GM04503 (cell line): ENCODE data around the gene LSP1.
"Not testable (repeated sequence)": the region's sequence is repeated elsewhere in the genome, so short reads cannot be mapped to it uniquely, and the experiment has no call there.

ENCODE experiments used
- DNase-seq: peaks from one replicate; pipeline ENCODE4 v3.0.0-alpha.2; 2012; ENCODE audit warnings: low read depth

LSP1 gene

DNA sequence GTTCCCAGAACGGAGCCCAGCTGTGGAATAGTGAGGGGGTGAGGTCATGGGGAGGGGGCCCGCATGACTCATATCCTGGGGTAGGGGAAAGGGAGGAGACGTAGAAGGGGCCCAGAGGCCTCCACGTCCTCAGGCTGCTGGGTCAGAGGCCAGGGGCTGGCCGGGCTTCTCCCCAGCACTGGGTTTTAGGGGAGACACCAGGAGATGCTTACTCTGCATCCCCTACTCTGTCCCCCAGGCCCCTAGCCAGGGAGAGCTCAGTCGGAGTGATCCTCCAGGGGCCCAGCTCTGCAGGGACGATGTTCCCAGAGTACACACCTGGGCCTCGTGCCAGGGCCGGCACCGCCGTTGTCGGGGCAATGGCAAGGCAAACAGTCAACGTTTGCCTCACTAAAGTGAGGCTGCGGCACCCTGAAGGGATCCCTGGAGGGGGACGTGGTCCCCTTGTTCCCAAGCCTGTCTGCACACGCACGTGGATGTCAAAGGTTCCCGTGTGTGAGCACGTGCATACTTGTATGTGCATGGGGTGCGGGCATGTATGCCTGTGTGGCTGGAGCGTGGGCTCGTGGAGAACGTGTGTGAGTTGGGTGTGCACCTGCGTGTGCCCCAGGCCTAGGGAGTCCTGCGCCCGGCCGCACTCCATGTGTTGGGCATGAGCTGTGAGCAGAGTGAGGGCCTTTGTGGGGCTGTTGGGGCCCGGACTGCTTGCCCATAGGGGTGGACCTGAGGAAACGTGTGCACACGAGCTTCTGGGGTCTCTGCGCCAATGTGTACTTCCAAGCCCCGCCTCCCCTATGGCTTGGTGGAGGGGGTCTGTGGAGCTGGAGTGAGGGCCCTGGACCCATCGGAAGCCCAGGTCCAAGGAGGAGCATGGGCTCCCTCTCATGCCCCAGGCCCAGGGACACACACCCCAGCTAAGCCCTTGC lies 24.6 kb downstream of the LSP1 start:
- no peak for DNase-seq

DNA sequence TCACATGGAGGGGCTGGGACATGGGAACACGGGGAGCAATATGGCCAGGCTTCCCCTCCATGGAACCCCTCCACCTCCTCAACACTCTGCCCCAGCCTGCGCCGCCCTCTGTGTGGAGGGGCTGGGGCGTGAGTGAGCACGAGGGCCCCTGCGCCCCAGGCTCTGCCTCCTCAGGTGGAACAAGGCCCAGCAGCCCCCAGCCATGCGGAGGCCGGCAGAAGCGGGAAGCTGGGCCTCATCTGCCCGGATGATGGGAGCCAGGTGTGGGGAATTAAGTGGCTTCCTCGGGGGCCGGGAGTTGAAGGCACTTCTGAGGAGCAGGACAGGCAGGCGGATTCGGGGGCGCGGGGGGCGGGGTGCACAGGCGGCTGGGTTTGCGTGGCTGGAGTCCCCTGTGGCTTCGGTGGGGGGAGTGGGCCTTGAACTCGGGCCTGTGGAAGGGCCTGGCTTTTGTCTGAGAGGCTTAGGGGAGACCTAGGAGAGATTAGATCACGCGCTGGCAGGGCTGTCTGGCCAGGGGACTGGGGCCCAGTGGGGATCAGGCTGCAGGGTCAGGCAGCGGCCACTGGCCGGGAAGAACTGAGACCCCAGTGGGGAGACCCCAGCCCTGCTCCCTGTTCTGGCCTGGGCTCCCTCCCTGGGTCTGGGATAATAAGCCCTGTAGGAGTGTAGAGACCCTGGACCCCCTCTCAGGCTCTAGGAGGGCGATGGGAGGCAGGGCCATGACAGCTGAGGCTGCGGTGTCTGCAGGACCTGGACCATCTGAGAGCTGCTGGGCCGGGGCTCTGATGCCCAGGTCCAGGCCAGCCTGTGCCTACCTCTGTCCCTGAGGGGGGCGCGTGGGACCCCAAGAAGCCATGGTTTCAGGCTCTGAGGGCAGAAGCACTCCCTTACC lies 25.5 kb downstream of the LSP1 start:
- no peak for DNase-seq

DNA sequence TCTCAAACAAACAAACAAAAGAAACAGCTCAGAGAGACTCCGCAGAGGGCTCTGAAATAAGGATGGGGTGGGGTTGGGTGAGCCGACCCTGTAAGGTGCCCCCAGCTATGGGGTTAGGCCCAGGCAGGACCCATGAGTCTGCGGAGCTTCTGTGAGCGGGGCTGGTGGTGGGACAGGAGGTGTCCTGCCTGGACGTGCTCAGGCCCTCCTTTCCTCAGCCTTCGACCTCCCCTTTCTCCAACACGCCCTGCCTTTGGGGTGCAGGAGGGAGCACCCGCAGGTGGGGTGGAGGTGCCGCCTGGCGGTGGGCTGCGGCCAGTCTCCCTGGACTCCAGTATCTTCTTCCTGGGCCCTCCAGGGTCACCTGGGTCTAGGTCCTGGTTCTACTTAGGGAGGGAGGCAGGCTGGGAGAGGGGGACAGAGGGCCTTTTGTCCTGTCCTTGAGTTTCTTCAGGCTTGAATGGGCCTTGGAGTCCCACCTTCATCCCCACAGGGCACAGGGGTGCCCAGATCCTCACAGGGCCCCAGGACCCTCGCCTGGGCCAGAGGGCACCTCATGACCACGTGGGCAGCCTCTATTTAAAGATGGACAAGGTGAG lies 26.6 kb downstream of the LSP1 start:
- DNase-seq: no peak

DNA sequence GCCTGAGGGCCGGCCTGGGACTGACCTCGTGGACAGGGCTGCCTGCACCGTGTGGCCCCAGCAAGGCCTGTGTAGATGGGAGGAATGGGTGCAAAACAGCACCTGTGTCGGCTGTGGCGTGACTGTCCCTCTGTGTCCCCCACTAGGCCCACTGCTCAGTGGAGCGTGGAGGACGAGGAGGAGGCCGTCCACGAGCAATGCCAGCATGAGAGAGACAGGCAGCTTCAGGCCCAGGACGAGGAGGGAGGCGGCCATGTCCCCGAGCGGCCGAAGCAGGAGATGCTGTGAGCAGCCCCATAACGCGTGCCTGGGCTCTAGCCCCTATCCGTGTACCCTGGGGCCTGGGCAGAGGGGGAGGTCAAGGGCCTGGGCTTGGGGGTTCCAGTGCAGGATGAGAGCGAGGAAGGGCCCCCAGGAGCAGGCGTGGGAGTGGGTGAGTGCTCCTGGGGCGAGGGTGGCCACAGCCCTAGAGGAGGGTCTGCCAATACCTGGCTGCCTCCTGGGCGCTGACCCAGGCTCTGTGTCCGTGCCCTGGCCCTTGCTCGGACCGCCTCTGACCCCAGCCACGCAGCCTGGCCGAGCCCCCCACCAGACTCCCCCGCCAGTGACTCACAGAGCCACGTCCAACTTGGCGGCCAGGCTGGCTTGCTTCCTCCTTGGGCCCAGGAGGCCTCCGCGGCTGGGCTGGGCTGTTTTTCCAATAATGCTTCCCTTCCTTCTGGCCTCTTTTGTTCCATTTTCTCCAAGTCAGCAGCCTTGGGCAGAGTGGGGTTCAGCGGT lies 27.2 kb downstream of the LSP1 start:
- DNase-seq: no peak

DNA sequence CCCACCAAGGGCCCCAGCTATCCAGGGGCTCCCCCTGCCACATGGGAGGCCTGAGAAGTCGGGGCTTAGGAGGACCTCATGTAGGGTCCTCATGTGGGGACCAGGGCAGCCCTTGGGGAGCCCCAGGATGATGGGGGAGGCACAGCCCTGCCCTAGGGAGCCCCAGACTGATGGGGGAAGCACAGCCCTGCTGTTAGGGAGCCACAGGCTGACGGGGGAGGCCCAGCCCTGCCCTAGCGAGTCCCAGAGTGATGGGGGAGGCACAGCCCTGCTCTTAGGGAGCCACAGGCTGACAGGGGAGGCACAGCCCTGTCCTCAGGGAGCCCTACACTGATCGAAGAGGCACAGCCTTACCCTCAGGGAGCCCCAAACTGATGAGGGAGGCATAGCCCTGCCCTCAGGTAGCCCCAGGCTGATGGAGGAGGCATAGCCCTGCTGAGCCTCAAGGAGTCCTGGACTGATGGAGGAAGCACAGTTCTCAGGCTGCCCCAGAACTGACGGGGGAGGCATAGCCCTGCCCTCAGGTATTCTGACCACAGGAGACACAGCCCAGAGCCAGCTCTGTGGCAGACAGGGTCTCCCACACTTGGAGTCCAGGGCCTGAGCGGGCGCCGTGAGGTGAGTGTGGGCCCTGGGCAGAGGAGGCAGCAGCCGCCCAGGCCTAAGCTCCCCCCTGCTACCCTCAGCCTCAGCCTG lies 28.0 kb downstream of the LSP1 start:
- no peak for DNase-seq

DNA sequence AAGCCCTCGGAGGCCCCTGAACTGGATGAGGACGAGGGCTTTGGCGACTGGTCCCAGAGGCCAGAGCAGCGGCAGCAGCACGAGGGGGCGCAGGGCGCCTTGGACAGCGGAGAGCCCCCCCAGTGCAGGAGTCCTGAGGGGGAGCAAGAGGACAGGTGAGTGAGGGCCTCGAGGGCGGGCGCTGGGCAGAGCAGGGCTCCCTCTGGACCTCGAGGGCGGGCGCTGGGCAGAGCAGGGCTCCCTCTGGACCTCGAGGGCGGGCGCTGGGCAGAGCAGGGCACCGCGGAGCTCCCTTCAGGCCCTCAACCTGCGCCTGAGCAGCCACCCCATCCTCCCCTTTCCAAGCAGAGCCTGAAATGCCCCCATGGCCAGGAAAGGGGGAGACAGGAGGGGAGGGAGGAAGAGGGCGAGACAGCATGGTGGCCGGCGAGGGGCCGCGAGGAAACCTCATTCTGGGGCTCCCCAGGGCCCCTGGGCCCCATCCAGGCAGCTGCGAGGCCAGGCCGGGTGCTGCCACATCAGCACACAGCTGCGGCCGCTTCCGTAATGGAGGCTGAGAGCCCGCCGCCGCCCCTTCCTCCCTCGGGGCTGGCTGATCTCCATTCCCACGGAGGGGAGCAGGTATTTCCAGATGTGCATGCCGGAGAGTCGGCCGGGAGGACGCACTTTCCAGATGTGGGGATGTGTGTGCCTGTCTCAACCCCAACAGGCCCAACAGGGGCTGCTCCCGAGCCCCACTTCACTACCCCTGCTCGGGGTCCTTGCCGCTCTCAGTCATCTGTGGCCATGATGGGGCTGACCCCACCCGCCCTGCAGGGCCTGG lies 28.8 kb downstream of the LSP1 start:
- DNase-seq: no peak

DNA sequence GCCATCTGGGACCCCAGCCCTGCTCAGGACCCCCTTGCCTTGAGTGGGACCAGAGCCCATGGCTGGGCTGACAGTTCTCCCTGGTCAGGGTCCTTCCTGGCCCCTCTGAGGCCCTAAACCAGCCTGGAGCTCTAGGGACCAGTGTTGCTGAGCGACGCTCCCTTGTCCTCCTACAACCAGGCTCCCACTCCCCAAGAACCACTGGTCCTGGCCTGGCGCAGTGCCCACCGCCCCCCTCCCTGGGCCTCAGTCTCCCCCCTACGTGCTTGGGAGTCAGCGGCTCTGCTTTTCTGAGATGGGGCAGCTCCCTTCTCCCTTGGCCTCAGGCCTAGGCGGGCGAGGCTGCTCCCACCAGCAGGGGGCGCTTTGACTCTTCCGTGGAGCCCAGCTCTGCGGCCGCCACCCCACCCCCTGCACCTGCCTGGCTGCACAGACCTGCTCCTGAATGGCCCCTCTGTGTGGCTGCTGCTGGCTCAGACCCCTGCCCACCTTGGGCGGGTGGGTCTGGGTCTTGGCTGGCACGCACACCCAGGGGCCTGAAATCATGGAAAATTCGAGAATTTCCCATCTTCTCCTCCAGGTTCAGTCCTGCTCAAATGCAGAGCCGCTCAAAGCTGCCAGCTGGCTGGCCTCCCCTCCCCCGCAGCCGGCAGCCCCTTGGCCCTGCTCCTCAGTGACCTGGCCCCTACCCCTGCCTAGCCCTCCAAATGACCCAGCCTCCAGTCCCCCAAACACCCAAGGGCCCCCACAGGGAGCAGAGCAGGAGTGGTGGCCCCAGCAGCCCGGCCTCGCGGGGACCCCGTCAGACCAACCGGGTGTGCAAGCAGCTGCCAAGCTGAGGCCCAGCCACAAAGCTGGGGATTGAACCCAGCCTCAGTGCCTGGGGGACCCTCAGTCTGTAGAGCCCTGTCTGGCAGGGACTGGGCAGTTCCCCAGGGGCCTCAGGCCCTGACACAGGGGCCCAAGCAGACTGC lies 29.7 kb downstream of the LSP1 start:
- no peak for DNase-seq

DNA sequence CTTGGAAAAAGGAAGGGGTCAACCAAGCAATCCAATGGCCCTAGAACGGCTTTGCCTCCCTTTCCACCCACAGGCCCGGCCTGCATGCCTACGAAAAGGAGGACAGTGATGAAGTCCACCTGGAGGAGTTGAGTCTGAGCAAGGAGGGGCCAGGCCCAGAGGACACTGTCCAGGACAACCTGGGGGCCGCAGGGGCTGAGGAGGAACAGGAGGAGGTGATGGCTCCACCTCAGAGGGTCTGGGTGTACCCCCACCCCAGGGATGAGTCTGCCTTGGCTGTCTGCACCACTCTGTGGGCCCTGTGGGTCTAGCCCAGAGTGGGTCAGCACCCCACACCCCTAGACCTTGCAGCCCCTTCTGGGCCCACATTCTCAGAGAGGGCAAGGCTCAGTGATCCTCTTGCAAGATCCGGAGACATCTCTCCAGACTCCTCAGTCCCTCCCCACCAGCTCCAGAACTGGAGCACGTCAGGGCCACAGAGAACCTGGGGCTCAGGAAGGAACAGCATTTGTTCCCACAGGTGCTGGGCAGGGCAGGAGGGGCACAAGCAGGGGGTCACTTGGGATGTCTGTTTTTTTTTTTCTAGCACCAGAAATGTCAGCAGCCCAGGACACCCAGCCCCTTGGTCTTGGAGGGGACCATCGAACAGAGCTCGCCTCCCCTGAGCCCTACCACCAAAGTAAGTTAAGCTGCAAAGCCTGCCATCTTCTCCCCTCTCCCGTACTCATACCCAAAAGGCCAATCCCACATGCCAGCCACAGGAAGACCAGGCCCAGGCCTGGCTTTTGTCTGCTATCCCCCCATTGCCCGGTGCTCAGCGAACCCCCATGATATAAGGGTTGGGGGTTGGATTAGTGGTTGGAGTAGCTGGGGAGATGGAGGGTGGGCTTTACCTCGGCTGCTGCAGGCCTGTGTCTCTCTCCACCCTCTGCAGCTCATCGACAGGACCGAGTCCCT lies 30.7 kb downstream of the LSP1 start:
- no peak for DNase-seq

DNA sequence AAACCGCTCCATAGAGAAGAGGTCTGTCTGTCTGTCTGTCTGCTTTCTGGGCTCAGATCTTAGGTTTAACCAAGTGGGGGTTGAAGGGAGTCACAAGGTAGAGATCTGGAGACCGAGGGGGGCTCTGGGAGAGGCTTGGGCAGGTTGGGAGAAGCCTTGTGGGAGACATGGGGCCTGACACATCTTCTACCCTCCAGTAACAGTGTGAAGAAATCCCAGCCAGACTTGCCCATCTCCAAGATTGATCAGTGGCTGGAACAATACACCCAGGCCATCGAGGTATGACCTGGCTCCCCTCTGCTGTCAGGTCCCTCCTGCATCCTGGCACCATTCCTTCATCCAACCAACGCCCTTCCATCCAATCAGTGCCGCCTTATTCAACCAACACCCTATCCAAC lies 31.4 kb downstream of the LSP1 start:
- no peak for DNase-seq

DNA sequence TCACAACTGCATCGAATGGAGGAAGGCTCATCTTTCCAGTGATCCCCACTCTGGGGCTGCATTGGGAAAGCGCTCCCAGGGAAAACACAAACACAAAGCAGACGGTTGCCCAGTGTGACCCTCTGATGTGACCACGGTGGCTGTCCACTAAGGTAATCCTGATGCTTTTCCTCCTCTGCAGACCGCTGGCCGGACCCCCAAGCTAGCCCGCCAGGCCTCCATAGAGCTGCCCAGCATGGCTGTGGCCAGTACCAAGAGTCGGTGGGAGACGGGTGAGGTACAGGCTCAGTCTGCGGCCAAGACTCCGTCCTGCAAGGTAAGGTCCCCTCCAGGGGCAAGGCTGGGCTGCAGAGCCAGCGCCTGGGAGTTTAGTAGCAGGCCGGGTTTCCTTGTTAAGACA lies 33.7 kb downstream of the LSP1 start:
- not testable (repeated sequence) for DNase-seq

DNA sequence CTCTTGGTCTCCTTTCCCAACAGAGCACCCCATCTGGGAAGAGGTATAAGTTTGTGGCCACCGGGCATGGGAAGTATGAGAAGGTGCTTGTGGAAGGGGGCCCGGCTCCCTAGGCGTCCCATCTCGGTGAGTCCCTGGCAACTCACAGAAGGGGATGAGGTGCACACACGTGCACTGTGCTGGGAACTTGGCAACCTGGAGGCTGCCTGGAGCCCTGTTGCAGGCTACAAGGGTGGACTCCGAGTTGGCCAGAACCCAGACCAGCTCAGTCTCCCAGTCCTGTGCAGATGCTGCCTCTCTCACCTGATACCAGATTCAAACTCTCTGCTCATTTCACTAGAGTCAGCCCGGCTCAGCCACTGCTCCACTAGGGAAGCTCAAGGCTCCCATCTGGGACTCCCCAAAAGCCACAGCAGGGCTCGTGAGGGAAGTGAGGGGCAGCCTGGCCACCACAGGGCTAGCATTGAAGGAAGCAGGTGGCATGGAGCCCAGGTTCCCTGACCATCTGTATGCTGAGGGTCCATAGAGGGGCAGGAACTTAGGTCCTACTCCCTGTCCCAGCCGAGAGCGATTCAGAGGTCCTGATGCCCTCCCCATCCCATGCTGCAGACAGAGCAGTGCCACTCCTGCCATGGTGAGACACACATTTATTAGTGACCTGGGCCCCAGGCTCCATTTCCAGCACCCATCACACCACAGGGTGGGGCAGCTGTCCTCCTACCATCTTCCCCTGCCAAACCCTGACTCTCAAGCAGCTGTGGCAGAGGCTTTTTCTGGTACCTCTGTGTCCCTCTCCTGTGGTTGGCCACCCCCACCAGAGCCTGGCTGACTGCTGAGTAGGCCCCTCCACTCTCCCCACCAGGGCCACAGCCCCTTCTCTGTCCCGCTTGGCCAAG lies 34.8 kb downstream of the LSP1 start:
- DNase-seq: no peak

DNA sequence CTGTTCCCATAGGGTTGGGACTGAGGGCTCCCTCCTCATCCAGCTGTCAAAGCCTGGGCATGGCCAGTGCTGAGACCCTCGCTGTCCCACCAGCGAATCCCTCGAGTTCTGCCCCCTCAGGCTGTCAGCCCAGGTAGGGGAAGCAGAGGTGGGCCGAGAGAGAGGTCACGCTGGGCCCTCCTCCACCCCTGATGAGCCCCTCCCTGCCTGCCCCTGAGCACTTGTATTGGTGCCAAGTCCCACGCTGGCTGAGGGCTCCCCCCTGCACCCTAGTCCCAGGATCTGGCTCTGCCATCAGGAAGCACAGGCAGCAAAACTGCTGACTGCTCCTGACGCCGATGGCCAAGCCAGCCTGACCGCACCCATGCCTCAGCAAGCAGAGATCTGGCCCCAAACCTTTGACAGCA lies 35.5 kb downstream of the LSP1 start:
- DNase-seq: no peak

DNA sequence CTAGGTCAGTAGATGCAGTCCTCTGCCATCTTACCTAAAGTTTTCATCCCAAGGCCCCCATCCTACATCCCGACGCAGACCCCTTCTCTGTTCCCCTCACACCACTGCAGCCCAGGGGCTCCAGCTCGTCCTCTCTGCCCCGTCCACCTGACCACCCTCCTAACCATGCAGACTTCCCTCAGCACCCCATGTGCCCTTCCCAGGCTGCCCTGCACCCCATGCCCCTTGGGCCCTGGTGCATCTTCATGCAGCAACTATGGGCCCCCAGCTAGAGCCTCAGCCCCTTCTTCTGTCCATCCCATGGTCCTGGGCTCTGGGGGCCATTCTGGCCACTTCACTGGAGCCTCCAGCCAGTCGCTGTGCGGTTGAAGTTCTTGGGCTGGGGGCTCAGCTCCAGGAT lies 35.9 kb downstream of the LSP1 start:
- DNase-seq: no peak

DNA sequence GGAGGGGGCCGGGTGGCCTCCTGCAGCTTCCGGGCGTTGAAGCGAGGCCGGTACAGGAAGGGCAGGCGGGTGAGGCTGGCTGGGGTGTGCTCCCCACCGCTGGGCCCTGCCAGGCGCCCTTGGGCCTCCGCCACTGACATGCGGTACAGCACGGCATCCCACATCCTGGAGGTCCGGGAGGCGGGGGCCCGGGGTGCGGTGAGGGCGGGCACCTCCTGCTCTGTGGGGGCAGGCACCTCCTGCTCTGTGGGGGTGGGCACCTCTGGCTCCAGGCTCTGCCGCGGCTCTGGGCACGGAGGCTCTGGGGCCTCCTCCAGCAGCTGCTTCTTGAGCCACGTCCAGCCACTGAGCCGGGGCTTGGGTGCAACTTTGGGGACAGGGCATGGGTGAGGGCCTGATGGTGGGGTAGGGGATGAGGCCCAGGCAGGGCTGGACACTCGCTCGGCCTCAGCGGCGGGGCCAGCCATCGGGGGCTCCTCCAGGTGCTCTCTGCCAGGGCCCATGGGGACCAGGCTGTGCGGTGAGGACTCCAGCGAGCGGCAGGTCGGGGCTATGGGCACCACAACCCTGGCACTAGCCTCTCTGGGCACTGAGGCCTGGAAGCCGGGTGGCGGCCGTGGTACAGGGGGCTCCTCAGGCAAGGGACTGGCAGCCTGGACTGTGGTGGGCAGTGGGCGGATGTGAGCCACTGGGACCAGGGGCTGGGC lies 36.5 kb downstream of the LSP1 start:
- no peak for DNase-seq

DNA sequence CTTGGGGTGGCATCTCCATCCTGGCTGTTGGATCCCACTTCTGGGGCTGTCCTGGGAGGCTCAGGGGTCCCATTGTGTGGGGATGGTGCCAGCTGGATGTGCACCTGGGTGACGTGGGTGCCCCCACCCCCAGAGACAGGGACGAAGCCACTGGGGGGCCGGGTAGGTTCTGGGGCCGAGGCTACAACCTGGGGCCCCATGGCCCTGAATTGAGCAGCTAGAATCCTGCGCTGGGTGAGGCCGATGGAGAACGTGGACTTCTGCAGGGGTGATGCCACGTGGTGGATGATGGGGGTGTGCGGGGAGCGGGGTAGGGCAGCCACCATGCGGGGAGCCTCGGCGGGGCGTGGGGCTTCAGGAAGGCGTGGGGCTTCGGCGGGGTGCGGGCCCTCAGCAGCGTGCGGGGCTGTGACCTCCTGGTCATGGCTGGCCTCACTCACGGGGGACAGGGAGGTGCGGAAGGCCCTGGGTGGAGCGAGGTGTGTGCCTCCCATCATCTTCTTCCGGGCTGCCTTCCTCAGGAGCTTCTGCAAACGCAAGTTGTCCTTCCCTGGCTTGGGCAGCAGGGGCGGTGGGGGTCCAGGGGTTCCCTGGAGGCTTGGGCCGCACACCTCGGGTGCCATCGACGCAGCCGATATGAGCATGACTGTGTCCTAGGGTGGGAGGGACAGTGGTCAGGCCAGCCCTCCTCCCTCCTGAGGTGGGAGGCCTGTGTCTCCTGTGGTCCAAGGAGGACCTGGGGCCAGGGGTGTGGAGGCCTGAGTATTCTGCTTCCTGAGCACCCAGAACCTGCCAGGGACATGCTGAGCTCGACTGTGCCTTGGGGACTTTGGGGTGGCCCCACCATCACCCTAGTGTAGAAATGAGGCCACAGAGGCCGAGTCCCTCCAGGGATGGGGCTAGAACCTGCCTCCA lies 37.3 kb downstream of the LSP1 start:
- DNase-seq: no peak
